Activated naive CD4-positive, alpha-beta T cell treated with anti-CD3 and anti-CD28 coated beads, Interleukin-2, amount 50 U/mL, for 24 hours (primary cell): ENCODE data around the gene ARHGAP36.

Experiments used
- H3K27ac Mint-ChIP-seq: one replicate; pipeline ENCODE4 v1.8.0; 2021; ENCODE audit warnings: mild to moderate bottlenecking, mixed read lengths
- H3K27me3 Mint-ChIP-seq: one replicate; pipeline ENCODE4 v1.8.0; 2021; ENCODE audit warnings: mixed read lengths
- H3K36me3 Mint-ChIP-seq: one replicate; pipeline ENCODE4 v1.8.0; 2021; ENCODE audit warnings: mixed read lengths
- H3K4me1 Mint-ChIP-seq: one replicate; pipeline ENCODE4 v1.8.0; 2021; ENCODE audit warnings: mixed read lengths
- H3K4me3 Mint-ChIP-seq: one replicate; pipeline ENCODE4 v1.8.0; 2021; ENCODE audit warnings: mild to moderate bottlenecking, mixed read lengths
- H3K9me3 Mint-ChIP-seq: one replicate; pipeline ENCODE4 v1.8.0; 2021; ENCODE audit warnings: mixed read lengths

Gene ARHGAP36

DNA sequence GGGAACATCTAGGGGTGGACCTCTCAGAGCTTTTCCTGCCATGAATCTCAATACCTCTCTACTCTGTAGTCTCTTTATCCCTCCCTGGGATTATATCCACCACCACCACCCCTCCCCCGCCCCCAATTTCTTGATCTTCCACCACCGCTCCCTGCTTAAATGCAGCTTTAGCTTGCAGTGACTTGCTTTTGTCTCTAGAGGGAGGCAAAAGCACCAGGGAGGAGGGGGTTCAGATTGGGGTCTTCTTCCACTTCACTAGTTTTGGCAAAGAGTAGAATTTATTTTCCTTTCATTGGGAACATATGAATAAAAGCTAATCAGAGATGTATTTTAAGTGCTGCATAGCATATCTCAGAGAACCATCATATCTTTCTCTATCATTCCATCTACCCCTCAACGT is 5.5 kb downstream of the ARHGAP36 start:
- H3K36me3 Mint-ChIP-seq = no peaks in the 10 kb centered on the region
- H3K4me1 Mint-ChIP-seq = no peaks in the 10 kb centered on the region
- no peak overlapping the region for H3K27ac Mint-ChIP-seq
- H3K4me3 Mint-ChIP-seq = no peak overlapping the region
- H3K9me3 Mint-ChIP-seq = no peaks in the 10 kb centered on the region
- H3K27me3 Mint-ChIP-seq = peaks cover 20% of the 10 kb centered on the region

DNA sequence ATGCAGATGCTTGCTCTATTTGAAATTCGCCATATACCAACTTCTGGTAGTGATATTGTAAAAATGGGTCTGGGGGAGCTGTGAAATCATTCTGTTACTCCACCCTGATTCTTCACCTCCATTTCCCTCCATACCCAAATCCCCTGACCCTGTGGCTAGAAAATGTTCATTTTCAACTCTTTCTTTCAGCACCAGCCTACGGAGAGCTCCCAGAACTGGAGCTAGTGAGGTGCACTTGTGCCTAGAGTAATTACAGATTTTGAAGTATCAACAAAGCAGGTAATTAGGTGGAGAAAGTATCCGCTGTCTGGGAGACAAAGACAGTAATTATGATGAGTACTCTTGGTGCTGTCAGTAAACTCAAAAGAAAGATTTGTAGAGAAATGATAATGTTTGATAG is 8.1 kb downstream of the ARHGAP36 start:
- peaks cover 23% of the 10 kb centered on the region for H3K27me3 Mint-ChIP-seq
- no peak overlapping the region for H3K27ac Mint-ChIP-seq
- no peaks in the 10 kb centered on the region for H3K9me3 Mint-ChIP-seq
- no peak overlapping the region for H3K4me3 Mint-ChIP-seq
- no peaks in the 10 kb centered on the region for H3K4me1 Mint-ChIP-seq
- no peaks in the 10 kb centered on the region for H3K36me3 Mint-ChIP-seq

DNA sequence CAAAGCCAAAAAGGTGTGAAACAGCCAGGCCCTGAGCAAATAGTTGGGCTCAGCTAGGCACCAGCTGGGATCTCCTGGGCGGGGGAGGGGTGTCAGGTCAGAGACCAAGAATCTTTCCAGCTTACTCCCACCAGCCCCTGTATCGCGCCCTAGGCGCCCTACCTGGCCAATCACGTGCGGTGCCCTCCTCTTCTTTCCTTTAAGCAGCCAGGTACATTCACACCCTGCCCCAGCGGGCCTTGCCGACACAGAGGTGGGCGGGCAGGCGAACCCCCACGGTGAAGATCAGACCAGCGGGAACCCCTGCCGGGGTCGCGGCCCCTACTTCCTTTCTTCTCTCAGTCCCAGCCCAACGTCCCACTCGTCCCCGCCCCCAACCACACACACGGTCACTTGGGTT is 9.1 kb downstream of the ARHGAP36 start:
- H3K36me3 Mint-ChIP-seq = no peaks in the 10 kb centered on the region
- H3K4me3 Mint-ChIP-seq = no peak overlapping the region
- H3K27me3 Mint-ChIP-seq = peaks cover 27% of the 10 kb centered on the region
- H3K4me1 Mint-ChIP-seq = no peaks in the 10 kb centered on the region
- H3K9me3 Mint-ChIP-seq = no peaks in the 10 kb centered on the region
- H3K27ac Mint-ChIP-seq = no peak overlapping the region

DNA sequence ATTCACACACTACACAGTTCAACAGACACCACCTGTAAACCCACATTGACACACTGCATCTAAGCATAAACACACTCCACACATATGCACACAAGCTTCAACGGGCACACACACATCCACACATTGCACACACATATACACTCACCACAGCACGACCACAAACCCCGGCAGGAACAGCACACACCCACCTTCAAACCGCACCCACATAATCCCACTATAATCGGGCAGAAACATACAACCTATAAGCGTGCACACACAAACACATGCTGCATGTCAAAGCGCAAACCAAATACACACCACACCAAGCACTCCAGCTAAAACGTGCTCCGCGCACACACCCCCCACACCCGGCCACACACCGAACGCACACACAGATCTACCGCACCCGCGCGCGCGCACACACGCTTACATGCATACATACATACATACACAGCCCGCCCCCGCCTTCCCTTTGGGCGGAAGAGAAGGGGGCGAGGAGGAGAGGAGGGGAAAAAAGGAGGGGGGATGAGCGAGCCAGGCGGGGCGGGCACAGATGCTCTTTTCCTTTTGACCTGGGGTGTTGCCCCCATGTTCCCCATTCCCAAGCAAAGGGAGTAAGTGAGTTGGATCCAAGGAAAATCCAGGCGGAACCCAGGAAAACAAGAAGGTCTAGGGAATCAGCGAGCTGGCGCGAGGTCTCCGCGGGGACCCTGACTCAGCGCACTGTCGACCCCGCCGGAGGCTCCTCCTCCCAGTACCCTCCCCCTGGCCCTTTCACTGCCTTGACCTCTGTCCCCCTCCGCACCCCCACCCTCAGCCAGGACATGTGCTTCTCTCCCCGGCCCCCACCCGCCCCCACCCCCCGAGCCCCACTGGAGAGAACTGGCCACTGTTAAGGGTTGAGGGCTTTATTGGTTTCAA is 9.9 kb downstream of the ARHGAP36 start:
- no peak overlapping the region for H3K4me3 Mint-ChIP-seq
- H3K27ac Mint-ChIP-seq = no peak overlapping the region
- no peaks in the 10 kb centered on the region for H3K36me3 Mint-ChIP-seq
- H3K27me3 Mint-ChIP-seq = peaks cover 28% of the 10 kb centered on the region
- no peaks in the 10 kb centered on the region for H3K4me1 Mint-ChIP-seq
- no peaks in the 10 kb centered on the region for H3K9me3 Mint-ChIP-seq

DNA sequence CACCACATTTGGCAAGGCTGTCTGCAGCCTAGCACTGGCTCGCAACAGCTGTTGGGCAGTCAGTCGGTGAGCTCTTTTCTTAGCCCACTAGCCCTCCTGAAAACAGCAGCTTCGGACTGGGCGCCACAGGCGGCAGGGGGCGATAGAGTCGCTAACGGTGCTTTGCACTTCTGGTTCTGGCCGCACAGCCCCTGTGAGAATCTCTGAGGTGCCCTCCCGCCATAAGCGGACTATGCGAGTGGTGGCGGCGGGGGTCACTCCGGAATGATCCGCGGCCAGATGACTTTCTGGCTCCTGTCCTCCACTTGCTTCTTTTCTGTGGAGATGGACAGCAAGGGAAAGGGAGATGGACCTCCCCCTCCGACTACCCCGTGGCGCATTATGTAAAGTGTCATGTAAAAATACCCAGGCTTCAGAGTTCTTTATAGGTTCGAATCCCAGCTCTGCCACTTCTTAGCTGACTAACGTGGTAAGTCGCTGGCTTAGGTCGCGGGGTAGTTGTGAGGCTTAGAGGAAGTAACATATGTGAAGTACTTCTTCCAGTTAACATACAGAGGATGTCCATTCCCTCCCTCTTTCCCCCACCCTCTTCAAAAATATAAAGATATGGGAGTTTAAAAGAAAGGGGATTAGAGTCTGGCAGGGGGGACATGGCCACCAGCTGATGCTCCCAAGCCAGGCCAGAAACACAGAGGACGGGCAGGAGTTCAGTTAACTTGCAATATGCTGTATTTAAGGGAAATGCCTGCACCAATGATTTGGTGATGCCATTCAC is 11.0 kb downstream of the ARHGAP36 start:
- peaks cover 26% of the 10 kb centered on the region for H3K27me3 Mint-ChIP-seq

DNA sequence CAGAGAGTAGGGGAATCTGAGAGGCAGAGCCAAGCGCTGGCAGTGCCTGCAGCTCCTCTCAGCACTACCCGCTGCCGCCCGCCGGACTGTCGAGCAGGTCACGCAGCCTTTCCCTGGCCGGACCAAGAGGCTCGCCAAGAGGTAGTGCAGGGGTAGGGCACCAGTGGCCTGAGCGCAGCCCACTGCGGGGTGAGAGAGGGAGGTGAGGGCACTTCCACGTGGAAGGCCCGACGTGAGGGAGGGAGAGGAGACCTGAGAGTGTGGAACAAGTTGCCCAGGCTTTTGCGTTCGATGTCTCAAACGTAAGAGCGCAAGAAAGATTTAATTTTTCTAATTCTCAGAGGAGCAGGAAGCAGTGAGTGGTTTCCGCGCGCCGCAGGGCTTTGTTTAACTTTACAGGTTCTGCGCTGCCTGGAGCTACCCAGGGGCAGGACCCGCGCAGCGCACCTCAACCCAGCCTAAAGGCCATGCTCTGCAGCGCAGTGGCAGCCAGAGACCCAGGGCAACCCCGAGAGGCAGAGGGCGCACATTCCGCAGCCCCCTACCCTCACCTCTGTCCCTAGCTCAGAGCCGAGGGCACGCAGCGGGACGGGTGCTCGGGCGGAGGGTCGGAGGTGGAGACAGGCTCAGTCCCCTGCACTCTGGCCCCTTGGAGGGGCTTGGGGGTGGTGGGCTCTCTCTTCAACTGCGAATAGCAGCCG is 14.9 kb downstream of the ARHGAP36 start:
- peaks cover 22% of the 10 kb centered on the region for H3K27me3 Mint-ChIP-seq
- H3K4me1 Mint-ChIP-seq = no peaks in the 10 kb centered on the region
- no peaks in the 10 kb centered on the region for H3K36me3 Mint-ChIP-seq
- H3K4me3 Mint-ChIP-seq = no peak overlapping the region
- H3K9me3 Mint-ChIP-seq = no peaks in the 10 kb centered on the region
- no peak overlapping the region for H3K27ac Mint-ChIP-seq

More for the DNA sequence above, 11.0 kb downstream of the ARHGAP36 start:
- no peak overlapping the region for H3K27ac Mint-ChIP-seq
- no peaks in the 10 kb centered on the region for H3K9me3 Mint-ChIP-seq
- no peak overlapping the region for H3K4me3 Mint-ChIP-seq
- H3K36me3 Mint-ChIP-seq = no peaks in the 10 kb centered on the region
- no peaks in the 10 kb centered on the region for H3K4me1 Mint-ChIP-seq

DNA sequence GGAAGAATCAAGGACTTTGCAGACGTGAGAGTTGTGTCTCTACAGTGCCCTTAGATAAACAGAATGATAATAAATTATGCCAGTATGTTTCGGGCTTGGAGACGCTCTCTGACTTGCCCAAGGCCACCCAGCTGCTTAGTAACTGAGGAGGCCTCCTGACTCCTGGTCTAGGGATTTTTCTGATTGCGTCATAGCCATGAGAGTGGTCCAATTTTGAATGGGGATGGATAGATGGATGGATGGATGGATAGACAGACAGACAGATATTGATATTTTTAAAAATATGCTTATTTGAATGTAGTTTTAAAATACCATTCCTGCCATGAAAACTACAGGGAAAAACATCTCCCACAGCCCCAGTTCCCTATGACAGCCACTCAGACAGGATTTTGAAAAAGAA is 15.5 kb downstream of the ARHGAP36 start:
- Mint-ChIP-seq H3K27me3 (peaks cover 23% of the 10 kb centered on the region), H3K4me3 (no peak overlapping the region)

DNA sequence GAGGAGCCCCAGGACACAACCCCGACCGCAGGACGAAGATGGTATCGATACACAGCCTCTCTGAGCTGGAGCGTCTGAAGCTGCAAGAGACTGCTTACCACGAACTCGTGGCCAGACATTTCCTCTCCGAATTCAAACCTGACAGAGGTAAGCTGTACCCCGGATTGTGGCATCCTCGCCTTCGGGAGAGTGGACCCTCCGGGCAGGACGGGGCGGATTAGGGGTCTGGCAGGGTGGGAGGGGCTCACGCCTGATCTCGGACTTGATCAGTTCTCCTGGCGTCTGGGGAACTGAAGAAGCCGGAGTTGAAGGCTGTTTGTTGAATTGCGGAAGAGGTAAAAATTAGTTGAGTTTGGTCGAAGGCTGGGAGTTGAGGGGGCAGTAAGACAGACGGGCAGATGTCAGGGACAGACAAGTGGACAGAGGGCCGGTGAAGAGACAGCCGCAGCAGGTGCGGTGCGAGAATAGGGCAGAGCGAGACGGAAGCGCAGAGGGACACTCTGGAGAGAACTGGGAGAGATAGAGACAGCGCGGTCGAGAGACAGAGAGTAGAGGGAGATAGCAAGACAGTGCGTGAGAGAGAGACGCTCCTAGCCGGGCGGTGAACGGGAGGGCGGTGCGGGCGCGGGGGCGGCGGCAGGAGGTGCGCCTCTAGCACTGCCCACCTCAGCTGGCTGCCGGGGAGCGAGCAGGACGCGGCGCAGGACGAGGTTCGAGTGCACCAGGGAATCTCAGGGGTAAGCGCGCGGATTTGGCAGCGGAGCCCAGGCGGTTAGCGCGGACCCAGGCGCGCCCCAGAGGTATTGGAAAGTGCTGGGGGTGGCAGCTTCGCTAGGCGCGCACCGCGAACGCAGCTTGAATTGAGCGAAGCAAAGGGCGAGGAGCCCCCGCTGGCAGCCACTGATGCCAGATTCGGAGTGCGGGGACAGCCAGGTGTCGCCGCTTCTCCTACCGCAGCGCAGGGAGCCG is 23.9 kb downstream of the ARHGAP36 start:
- Mint-ChIP-seq H3K27me3 (peaks cover 25% of the 10 kb centered on the region), H3K4me3 (no peak overlapping the region), H3K4me1 (no peaks in the 10 kb centered on the region), H3K36me3 (no peaks in the 10 kb centered on the region), H3K27ac (no peak overlapping the region), H3K9me3 (no peaks in the 10 kb centered on the region)

More for the DNA sequence above, 15.5 kb downstream of the ARHGAP36 start:
- no peaks in the 10 kb centered on the region for H3K9me3 Mint-ChIP-seq
- H3K4me1 Mint-ChIP-seq = no peaks in the 10 kb centered on the region
- no peak overlapping the region for H3K27ac Mint-ChIP-seq
- no peaks in the 10 kb centered on the region for H3K36me3 Mint-ChIP-seq

DNA sequence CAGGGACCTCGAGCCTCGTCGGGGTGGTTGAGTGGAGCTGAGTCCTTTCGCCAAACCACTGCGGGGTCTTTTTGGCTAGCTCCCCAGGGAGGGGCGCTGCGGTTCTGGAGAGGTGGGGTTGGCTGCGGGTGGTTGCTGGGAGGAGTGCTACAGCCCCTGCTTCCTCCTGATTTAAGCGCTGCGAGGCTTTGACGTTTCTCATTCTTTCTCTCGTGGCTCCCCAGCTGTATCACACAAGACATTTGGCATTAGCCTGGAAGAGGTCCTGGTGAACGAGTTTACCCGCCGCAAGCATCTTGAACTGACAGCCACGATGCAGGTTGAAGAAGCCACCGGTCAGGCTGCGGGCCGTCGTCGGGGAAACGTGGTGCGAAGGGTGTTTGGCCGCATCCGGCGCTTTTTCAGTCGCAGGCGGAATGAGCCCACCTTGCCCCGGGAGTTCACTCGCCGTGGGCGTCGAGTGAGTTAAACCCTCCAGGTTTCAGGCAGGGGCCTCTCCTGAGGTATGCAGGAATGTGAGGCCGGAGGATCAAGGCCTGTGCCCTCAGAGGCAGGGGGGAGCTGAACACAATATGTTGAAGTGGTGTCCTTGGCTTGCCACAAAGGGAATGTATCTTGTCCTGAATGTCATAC is 25.5 kb downstream of the ARHGAP36 start:
- H3K9me3 Mint-ChIP-seq = no peaks in the 10 kb centered on the region
- no peaks in the 10 kb centered on the region for H3K4me1 Mint-ChIP-seq
- no peaks in the 10 kb centered on the region for H3K36me3 Mint-ChIP-seq
- peaks cover 25% of the 10 kb centered on the region for H3K27me3 Mint-ChIP-seq
- no peak overlapping the region for H3K4me3 Mint-ChIP-seq
- no peak overlapping the region for H3K27ac Mint-ChIP-seq

DNA sequence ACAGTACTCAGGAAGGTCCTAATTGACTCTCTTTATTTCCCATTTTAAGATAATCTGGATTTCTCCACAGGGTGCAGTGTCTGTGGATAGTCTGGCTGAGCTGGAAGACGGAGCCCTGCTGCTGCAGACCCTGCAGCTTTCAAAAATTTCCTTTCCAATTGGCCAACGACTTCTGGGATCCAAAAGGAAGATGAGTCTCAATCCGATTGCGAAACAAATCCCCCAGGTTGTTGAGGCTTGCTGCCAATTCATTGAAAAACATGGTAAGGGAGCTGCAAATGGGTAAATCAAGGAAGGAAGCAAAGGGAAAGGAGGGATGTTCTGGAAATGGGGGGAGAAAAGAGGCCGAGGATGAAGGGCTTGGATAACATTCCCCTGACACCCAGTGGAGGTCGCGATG is 26.0 kb downstream of the ARHGAP36 start:
- H3K4me1 Mint-ChIP-seq = no peaks in the 10 kb centered on the region
- no peak overlapping the region for H3K4me3 Mint-ChIP-seq
- H3K27ac Mint-ChIP-seq = no peak overlapping the region
- H3K9me3 Mint-ChIP-seq = no peaks in the 10 kb centered on the region
- H3K27me3 Mint-ChIP-seq = peaks cover 22% of the 10 kb centered on the region
- H3K36me3 Mint-ChIP-seq = no peaks in the 10 kb centered on the region

DNA sequence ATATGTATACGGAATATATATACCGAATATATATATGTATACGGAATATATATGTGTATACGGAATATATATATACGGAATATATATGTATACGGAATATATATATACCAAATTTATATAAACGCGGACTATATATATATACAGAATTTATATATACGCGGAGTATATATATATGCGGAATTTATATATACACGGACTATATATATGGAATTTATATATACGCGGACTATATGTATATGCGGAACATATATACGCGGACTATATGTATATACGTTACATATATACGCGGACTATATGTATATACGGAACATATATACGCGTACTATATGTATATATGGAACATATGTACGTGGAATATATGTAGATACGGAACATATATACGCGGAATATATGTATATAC is 78.6 kb downstream of the ARHGAP36 start:
- H3K36me3 Mint-ChIP-seq = no peaks in the 10 kb centered on the region
- no peaks in the 10 kb centered on the region for H3K4me1 Mint-ChIP-seq
- H3K9me3 Mint-ChIP-seq = no peaks in the 10 kb centered on the region
- no peak overlapping the region for H3K27ac Mint-ChIP-seq
- no peak overlapping the region for H3K4me3 Mint-ChIP-seq
- peaks cover 4% of the 10 kb centered on the region for H3K27me3 Mint-ChIP-seq

DNA sequence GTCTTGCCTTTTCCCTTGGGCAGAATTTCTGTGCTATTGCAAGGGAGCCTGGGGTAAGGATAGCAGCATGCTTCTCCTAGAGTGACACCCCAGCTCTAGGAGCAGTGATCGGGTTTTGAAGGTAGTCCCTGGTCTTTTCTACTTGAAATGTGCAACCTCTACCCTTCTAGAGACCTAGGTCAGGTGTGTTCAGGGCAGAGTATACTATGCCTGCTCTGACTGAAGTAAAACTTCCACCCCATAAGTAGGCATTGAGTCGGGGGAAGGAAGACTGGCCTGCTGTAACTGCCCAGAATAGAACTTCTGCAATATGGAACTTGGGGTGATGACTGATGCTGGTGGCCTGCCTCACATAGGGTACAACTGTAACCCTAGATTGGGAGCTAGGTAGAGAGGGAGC is 80.9 kb downstream of the ARHGAP36 start:
- Mint-ChIP-seq H3K9me3 (no peaks in the 10 kb centered on the region), H3K4me1 (no peaks in the 10 kb centered on the region), H3K27me3 (peaks cover 2% of the 10 kb centered on the region), H3K4me3 (no peak overlapping the region), H3K27ac (no peak overlapping the region), H3K36me3 (no peaks in the 10 kb centered on the region)
